SK-N-SH (cell line): ENCODE data around the gene PDE6D. TPM values are rescaled to one million over a fixed set of nuclear protein-coding genes. Genes with fewer than 3 reads are reported as not detected.

Experiments
- CTCF ChIA-PET: fragments of 300-600, 350-600 bp; formaldehyde crosslinking; extraction: SDS; loops from one replicate; lab custom pipeline; 2021; lab: Yijun Ruan, JAX
- POLR2A ChIA-PET: fragments of 350-600 bp; sonication (Branson Sonifier 250); formaldehyde crosslinking; extraction: SDS; loops from one replicate; lab custom pipeline; 2020; ENCODE audit warnings: antibody characterized with exemption, inconsistent platforms; lab: Yijun Ruan, JAX
- DNase-seq: peaks from one replicate; pipeline ENCODE4 v3.0.0; 2012
- H2AFZ ChIP-seq: fragments of 200-600 bp; sonication (generic); 2 replicates; pipeline ENCODE4 v1.8.1; 2016; ENCODE audit warnings: antibody characterized with exemption, mild to moderate bottlenecking, low read depth
- H3F3A ChIP-seq: fragments of 200-600 bp; sonication (generic); replicated peaks from 2 replicates; pipeline ENCODE3; 2016; ENCODE audit warnings: antibody characterized with exemption, mild to moderate bottlenecking; ENCODE audit not compliant: insufficient read depth
- H3K27ac ChIP-seq, 2 experiments: fragments of 200-500 bp in 1 of 2; fragments of 200-600 bp in 1 of 2; sonication (Bioruptor generic) in 1 of 2; sonication (generic), shearing (Covaris generic) in 1 of 2; 2 replicates each; pipeline versions ENCODE4 v1.5.1 to v1.6.1; 2014 to 2016; ENCODE audit warnings: low read depth in 2 of 2, inconsistent platforms in 1 of 2, low read length in 1 of 2, mild to moderate bottlenecking in 1 of 2, mixed read lengths in 1 of 2
- H3K27me3 ChIP-seq: fragments of 200-600 bp; sonication (generic), shearing (Covaris generic); 2 replicates; pipeline ENCODE4 v1.6.1; 2016; ENCODE audit warnings: mixed run types; ENCODE audit not compliant: insufficient read depth
- H3K36me3 ChIP-seq, 2 experiments: fragments of 200-500 bp in 1 of 2; fragments of 200-600 bp in 1 of 2; sonication (Bioruptor generic) in 1 of 2; sonication (generic) in 1 of 2; replicated peaks in 1 of 2; 2 replicates each; pipeline versions ENCODE3 to v1.5.1; 2014 to 2016; ENCODE audit warnings: low read length in 1 of 2, mild to moderate bottlenecking in 1 of 2; ENCODE audit not compliant: insufficient read depth in 2 of 2, control insufficient read depth in 1 of 2
- H3K4me1 ChIP-seq, 2 experiments: fragments of 200-500 bp in 1 of 2; fragments of 200-600 bp in 1 of 2; sonication (Bioruptor generic) in 1 of 2; sonication (generic), shearing (Covaris generic) in 1 of 2; 2 replicates each; pipeline versions ENCODE4 v1.5.1 to v1.6.1; 2014 to 2016; ENCODE audit warnings: low read depth in 1 of 2, low read length in 1 of 2, mixed run types in 1 of 2; ENCODE audit not compliant: insufficient read depth in 2 of 2, control insufficient read depth in 1 of 2
- H3K4me2 ChIP-seq: fragments of 200-600 bp; sonication (generic), shearing (Covaris generic); 2 replicates; pipeline ENCODE4 v1.6.1; 2017; ENCODE audit warnings: mixed run types
- H3K4me3 ChIP-seq, 2 experiments: fragments of 200-500 bp in 1 of 2; fragments of 200-600 bp in 1 of 2; sonication (Bioruptor generic) in 1 of 2; sonication (generic), shearing (Covaris generic) in 1 of 2; 2 replicates each; pipeline versions ENCODE4 v1.5.1 to v1.8.1; 2014 to 2016; ENCODE audit warnings: low read depth in 2 of 2, inconsistent platforms in 1 of 2, low read length in 1 of 2, mild to moderate bottlenecking in 1 of 2, mixed read lengths in 1 of 2, moderate library complexity in 1 of 2
- H3K79me2 ChIP-seq: fragments of 200-600 bp; sonication (generic); 2 replicates; pipeline ENCODE4 v1.8.1; 2017; ENCODE audit warnings: mild to moderate bottlenecking; ENCODE audit not compliant: insufficient read depth
- H3K9ac ChIP-seq: fragments of 200-600 bp; sonication (generic); 2 replicates; pipeline ENCODE4 v1.6.1; 2017; ENCODE audit warnings: mixed run types
- H3K9me2 ChIP-seq: fragments of 200-600 bp; sonication (generic); 2 replicates; pipeline ENCODE4 v1.6.1; 2017; ENCODE audit warnings: mixed run types
- H3K9me3 ChIP-seq: fragments of 200-600 bp; sonication (generic); 2 replicates; pipeline ENCODE4 v1.6.1; 2017; ENCODE audit warnings: mixed run types, mild to moderate bottlenecking, moderate library complexity
- H4K20me1 ChIP-seq: fragments of 200-600 bp; sonication (generic); 2 replicates; pipeline ENCODE4 v1.6.1; 2017; ENCODE audit warnings: mild to moderate bottlenecking, mixed run types; ENCODE audit not compliant: insufficient read depth
- CHD2 ChIP-seq: fragments of 150-350 bp; IDR thresholded peaks from 2 replicates; pipeline ENCODE4 v1.6.1; 2018; ENCODE audit warnings: low read length; ENCODE audit not compliant: partially characterized antibody
- FOSL2 ChIP-seq: IDR thresholded peaks from 2 replicates; pipeline ENCODE4 v1.4.0; 2012; ENCODE audit warnings: low read depth, mild to moderate bottlenecking, moderate library complexity, borderline replicate concordance
- FOXJ3 ChIP-seq: sonication (generic); formaldehyde crosslinking; IDR thresholded peaks from 2 replicates; pipeline ENCODE4 v1.5.1; 2020; ENCODE audit warnings: mild to moderate bottlenecking, missing genetic modification reagents
- MEF2A ChIP-seq: IDR thresholded peaks from 2 replicates; pipeline ENCODE4 v1.4.0; 2012; ENCODE audit warnings: low read depth, borderline replicate concordance
- NFIC ChIP-seq: IDR thresholded peaks from 2 replicates; pipeline ENCODE4 v1.4.0; 2012; ENCODE audit warnings: borderline replicate concordance
- NRF1 ChIP-seq: IDR thresholded peaks from 2 replicates; pipeline ENCODE4 v1.6.1; 2012; ENCODE audit warnings: low read depth, mild to moderate bottlenecking, low read length
- RFX5 ChIP-seq: IDR thresholded peaks from 2 replicates; pipeline ENCODE4 v1.6.1; 2012; ENCODE audit warnings: mild to moderate bottlenecking, improper control_type of control experiment, low read length
- RXRA ChIP-seq: IDR thresholded peaks from 2 replicates; pipeline ENCODE4 v1.4.0; 2012; ENCODE audit warnings: low read depth, mild to moderate bottlenecking, borderline replicate concordance
- SIN3A ChIP-seq: IDR thresholded peaks from 2 replicates; pipeline ENCODE4 v1.6.1; 2012; ENCODE audit warnings: low read depth, mild to moderate bottlenecking, low read length, moderate library complexity, borderline replicate concordance
- YY1 ChIP-seq: IDR thresholded peaks from 2 replicates; pipeline ENCODE4 v1.4.0; 2012; ENCODE audit warnings: low read depth, mild to moderate bottlenecking
- WGBS: methylation state at CpG from one replicate; pipeline ENCODE4 v1.1.6; 2017; ENCODE audit warnings: low lambda C conversion rate; 5-methylcytosine and 5-hydroxymethylcytosine counted together
- polyA plus RNA-seq, 3 experiments: library from polyadenylated mRNA; depleted of rRNA; stranded (reverse); fragments of >200 nt; gene quantifications; 2 replicates each; pipeline ENCODE4 v1.2.3, GENCODE V29; 2012
- TF ChIP-seq, protein P1 (sequence below): fragments of 200-600 bp; sonication (generic); IDR thresholded peaks from 2 replicates; pipeline ENCODE4 v1.6.1; 2017; ENCODE audit warnings: antibody characterized with exemption, mild to moderate bottlenecking, moderate library complexity
- TF ChIP-seq, protein P2 (sequence below): IDR thresholded peaks from 2 replicates; pipeline ENCODE4 v1.4.0; 2012; ENCODE audit warnings: low read depth
- TF ChIP-seq, protein P3 (sequence below): IDR thresholded peaks from 2 replicates; pipeline ENCODE4 v1.4.0; 2012; ENCODE audit warnings: low read depth, borderline replicate concordance
- TF ChIP-seq, protein P4 (sequence below): IDR thresholded peaks from 2 replicates; pipeline ENCODE4 v1.4.0; 2012; ENCODE audit warnings: low read depth, borderline replicate concordance

The PDE6D gene
- polyA plus RNA-seq, 1 of the 3 experiments (the other 2 are of a cell fraction): 33.9 TPM

DNA sequence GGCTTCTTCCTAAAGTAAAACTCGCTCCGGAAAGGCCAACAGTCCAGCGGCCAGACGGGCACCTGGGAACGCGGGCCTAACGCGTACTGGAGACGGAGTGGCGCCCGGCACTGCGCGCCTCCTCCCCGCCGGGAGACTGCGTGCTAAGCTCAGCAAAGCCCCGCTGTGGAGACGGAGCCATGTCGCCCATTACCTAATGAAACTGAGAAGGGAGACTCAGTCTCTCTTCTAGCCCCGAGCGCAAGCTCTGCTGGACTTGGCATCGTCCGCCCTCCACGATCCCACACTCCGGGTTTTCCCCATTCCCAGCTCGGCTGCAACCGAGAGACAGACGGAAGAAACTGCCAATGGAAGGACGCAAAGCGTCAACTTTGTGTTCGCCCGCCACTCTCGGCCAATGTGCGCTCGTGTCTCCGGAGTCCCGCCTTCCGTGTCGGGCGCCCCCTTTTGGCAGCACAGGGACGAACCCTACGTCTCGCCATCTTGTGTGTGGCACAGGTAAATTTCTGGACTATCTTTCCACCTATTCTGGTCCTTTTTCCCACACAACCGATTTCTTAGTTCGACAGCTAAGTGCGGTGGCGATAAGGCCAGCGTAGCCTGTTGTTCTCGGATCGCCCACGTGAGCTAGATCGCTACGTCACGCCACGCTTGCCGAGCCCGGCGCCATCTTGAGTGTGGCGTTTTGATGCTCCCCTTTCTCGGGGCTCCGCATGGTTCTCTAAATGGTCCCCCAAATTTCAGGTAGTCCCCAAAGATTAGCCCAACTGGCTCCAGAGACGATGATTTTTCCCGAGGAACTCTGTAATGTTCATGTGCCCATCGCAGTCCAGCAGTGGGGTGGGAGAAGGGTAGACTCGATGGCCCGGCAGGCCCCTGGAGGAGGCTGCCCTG lies 74.1 kb downstream of the PDE6D start (continued):
- TF ChIP-seq, protein P1, sequence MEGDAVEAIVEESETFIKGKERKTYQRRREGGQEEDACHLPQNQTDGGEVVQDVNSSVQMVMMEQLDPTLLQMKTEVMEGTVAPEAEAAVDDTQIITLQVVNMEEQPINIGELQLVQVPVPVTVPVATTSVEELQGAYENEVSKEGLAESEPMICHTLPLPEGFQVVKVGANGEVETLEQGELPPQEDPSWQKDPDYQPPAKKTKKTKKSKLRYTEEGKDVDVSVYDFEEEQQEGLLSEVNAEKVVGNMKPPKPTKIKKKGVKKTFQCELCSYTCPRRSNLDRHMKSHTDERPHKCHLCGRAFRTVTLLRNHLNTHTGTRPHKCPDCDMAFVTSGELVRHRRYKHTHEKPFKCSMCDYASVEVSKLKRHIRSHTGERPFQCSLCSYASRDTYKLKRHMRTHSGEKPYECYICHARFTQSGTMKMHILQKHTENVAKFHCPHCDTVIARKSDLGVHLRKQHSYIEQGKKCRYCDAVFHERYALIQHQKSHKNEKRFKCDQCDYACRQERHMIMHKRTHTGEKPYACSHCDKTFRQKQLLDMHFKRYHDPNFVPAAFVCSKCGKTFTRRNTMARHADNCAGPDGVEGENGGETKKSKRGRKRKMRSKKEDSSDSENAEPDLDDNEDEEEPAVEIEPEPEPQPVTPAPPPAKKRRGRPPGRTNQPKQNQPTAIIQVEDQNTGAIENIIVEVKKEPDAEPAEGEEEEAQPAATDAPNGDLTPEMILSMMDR: peak; percentile 98
- TF ChIP-seq YY1: peak; percentile 100
- peak; percentile 28; the same call in 1 of the 2 replicates for TF ChIP-seq SIN3A

DNA sequence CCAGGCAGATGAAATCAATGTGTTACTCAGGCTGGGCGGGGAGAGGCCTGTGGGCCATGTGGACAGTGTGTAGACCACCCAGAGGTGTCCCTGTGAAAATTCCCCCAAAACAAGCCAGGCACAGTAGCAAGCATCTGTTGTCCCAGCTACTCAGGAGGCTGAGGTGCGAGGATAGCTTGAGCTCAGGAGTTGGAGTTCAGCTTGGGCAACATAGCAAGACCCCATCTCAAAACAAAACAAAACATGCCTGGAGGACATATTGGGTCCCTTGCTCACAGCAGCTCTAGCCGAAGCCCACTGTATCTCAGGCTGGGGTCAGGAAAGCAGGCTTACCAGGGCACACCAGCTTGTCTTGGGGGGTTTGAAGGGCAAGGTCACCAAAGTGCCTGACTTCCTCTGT lies 77.1 kb downstream of the PDE6D start:
- DNase-seq: no peak
- no peak overlapping the region for H3K27ac ChIP-seq
- no peaks in the 10 kb centered on the region for H3F3A ChIP-seq
- POLR2A ChIA-PET: interaction anchor here (1.2 kb wide), 1 partner anchor 9 kb away, joined by 3 read pairs; no protein-coding TSS in a partner anchor
- H3K27me3 ChIP-seq: no peaks in the 10 kb centered on the region
- H3K9me2 ChIP-seq: no peaks in the 10 kb centered on the region
- H2AFZ ChIP-seq: no peak overlapping the region
- peaks cover 18% of the 10 kb centered on the region for H3K79me2 ChIP-seq
- no peak overlapping the region for H3K4me2 ChIP-seq
- no peak overlapping the region for H3K9ac ChIP-seq
- H3K4me3 ChIP-seq: no peak overlapping the region
- H4K20me1 ChIP-seq: peaks cover 6% of the 10 kb centered on the region
- TF ChIP-seq, protein P2, sequence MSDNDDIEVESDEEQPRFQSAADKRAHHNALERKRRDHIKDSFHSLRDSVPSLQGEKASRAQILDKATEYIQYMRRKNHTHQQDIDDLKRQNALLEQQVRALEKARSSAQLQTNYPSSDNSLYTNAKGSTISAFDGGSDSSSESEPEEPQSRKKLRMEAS: no peak
- TF ChIP-seq RFX5 (no peak), FOSL2 (no peak), YY1 (no peak), NFIC (no peak), NRF1 (no peak), MEF2A (no peak), RXRA (no peak), CHD2 (no peak), SIN3A (no peak), FOXJ3 (no peak)
- TF ChIP-seq, protein P3, sequence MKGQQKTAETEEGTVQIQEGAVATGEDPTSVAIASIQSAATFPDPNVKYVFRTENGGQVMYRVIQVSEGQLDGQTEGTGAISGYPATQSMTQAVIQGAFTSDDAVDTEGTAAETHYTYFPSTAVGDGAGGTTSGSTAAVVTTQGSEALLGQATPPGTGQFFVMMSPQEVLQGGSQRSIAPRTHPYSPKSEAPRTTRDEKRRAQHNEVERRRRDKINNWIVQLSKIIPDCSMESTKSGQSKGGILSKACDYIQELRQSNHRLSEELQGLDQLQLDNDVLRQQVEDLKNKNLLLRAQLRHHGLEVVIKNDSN: no peak
- TF ChIP-seq, protein P4, sequence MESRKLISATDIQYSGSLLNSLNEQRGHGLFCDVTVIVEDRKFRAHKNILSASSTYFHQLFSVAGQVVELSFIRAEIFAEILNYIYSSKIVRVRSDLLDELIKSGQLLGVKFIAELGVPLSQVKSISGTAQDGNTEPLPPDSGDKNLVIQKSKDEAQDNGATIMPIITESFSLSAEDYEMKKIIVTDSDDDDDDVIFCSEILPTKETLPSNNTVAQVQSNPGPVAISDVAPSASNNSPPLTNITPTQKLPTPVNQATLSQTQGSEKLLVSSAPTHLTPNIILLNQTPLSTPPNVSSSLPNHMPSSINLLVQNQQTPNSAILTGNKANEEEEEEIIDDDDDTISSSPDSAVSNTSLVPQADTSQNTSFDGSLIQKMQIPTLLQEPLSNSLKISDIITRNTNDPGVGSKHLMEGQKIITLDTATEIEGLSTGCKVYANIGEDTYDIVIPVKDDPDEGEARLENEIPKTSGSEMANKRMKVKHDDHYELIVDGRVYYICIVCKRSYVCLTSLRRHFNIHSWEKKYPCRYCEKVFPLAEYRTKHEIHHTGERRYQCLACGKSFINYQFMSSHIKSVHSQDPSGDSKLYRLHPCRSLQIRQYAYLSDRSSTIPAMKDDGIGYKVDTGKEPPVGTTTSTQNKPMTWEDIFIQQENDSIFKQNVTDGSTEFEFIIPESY: no peak
- TF ChIP-seq, protein P1: no peak
- TF ChIP-seq, all 33 proteins: peak for 0
- Histone ChIP-seq H3K9me3 (no peaks in the 10 kb centered on the region), H3K4me1 (peaks cover 0 to 11% of the 10 kb centered on the region in 2 experiments; a peak in 1 of 4 replicates), H3K36me3 (no peaks in the 10 kb centered on the region)
- 100% methylated on average over 3 of the region's 3 CpGs for WGBS
- CTCF ChIA-PET: interaction anchor here (0.8 to 34.6 kb wide), 5 partner anchors 11 to 100 kb away, joined by 3 to 1218 read pairs (median 3); no protein-coding TSS in a partner anchor
